H1 (cell line): Measurements from ENCODE around the gene MS4A8. TPM values are rescaled to one million over a fixed set of nuclear protein-coding genes. Genes with fewer than 3 reads are reported as not detected.

Experiments
- BCL11A ChIP-seq, 2 experiments: IDR thresholded peaks; one replicate each; pipeline ENCODE4 v1.6.1; 2011; ENCODE audit warnings: low read depth in 2 of 2, low read length in 2 of 2, mild to moderate bottlenecking in 2 of 2
- BRCA1 ChIP-seq: IDR thresholded peaks from 2 replicates; pipeline ENCODE4 v1.6.1; 2012; ENCODE audit warnings: low read depth, low read length, improper control_type of control experiment
- CHD1 ChIP-seq: IDR thresholded peaks from 2 replicates; pipeline ENCODE4 v1.6.1; 2012; ENCODE audit warnings: low read depth, low read length, improper control_type of control experiment
- CTBP2 ChIP-seq: IDR thresholded peaks from 2 replicates; pipeline ENCODE4 v1.7.0; 2011; ENCODE audit warnings: borderline replicate concordance, mild to moderate bottlenecking, moderate library complexity, mixed read lengths, low read length; ENCODE audit not compliant: insufficient read depth, insufficient read length
- CTCF ChIP-seq, 3 experiments: IDR thresholded peaks; 1 replicate in 2 of 3; 2 replicates in 1 of 3; pipeline versions ENCODE4 v1.5.1 to v1.6.1; 2011; ENCODE audit warnings: low read length in 3 of 3, mild to moderate bottlenecking in 3 of 3, inconsistent platforms in 2 of 3, low read depth in 1 of 3, moderate library complexity in 1 of 3; ENCODE audit not compliant: insufficient read depth in 1 of 3; ENCODE audit errors: control extremely low read depth in 1 of 3
- E2F6 ChIP-seq: IDR thresholded peaks from 2 replicates; pipeline ENCODE4 v1.6.1; 2012; ENCODE audit warnings: inconsistent platforms
- EP300 ChIP-seq, 2 experiments: IDR thresholded peaks; 1 replicate in 1 of 2; 2 replicates in 1 of 2; pipeline ENCODE4 v1.6.1; 2011 to 2012; ENCODE audit warnings: low read depth in 2 of 2, low read length in 2 of 2, mild to moderate bottlenecking in 2 of 2, borderline replicate concordance in 1 of 2, inconsistent platforms in 1 of 2, moderate library complexity in 1 of 2
- EZH2 ChIP-seq: fragments of 200-600 bp; sonication (generic); IDR thresholded peaks from 2 replicates; pipeline ENCODE4 v1.7.1; 2012; ENCODE audit warnings: low read depth, mild to moderate bottlenecking, moderate library complexity, low read length, inconsistent platforms; ENCODE audit not compliant: severe bottlenecking
- GTF2F1 ChIP-seq: IDR thresholded peaks from 2 replicates; pipeline ENCODE4 v1.6.1; 2012; ENCODE audit warnings: low read depth, low read length, improper control_type of control experiment, borderline replicate concordance
- JUND ChIP-seq: IDR thresholded peaks from 2 replicates; pipeline ENCODE4 v1.6.1; 2011; ENCODE audit warnings: mild to moderate bottlenecking, improper control_type of control experiment, low read length
- POU5F1 ChIP-seq: IDR thresholded peaks from 2 replicates; pipeline ENCODE4 v1.6.1; 2011; ENCODE audit warnings: low read depth, mild to moderate bottlenecking, low read length, moderate library complexity
- RAD21 ChIP-seq, 2 experiments: IDR thresholded peaks in 1 of 2; conservative IDR thresholded peaks in 1 of 2; 2 replicates each; pipeline ENCODE4 v1.6.1; 2011; ENCODE audit warnings: low read depth in 2 of 2, low read length in 2 of 2, improper control_type of control experiment in 1 of 2, inconsistent platforms in 1 of 2, mild to moderate bottlenecking in 1 of 2, moderate library complexity in 1 of 2
- SP1 ChIP-seq: IDR thresholded peaks from 2 replicates; pipeline ENCODE4 v1.6.1; 2011; ENCODE audit warnings: low read depth, low read length
- SP2 ChIP-seq: IDR thresholded peaks from 2 replicates; pipeline ENCODE4 v1.6.1; 2012; ENCODE audit warnings: mild to moderate bottlenecking, low read length, inconsistent platforms
- SRF ChIP-seq: IDR thresholded peaks from 2 replicates; pipeline ENCODE4 v1.6.1; 2011; ENCODE audit warnings: mild to moderate bottlenecking, low read depth, low read length, moderate library complexity
- polyA plus RNA-seq, 7 experiments: library from polyadenylated mRNA; depleted of rRNA in 3 of 7; stranded (reverse) in 5 of 7; unstranded in 2 of 7; fragments of >200 nt in 5 of 7; fragments of 200-250 nt in 2 of 7; gene quantifications; 1 replicate in 5 of 7; 2 replicates in 1 of 7; 4 replicates in 1 of 7; pipeline versions ENCODE4 v1.2.1 to v1.2.3, GENCODE V29; 2011 to 2013; ENCODE audit warnings: missing spikeins in 2 of 7, mixed read lengths in 2 of 7
- total RNA-seq: library from RNA; stranded (reverse); fragmentation: NEBNext Ultra II Directional; extraction: Animal tissue kit (Norgen Biotek cat#: 25700); gene quantifications from 2 replicates; pipeline ENCODE4 v1.2.1, GENCODE V29; 2021

Gene MS4A8
- total and polyA plus RNA-seq, 2 of the 8 experiments (the other 6 are each of a cell fraction or from before 2014, with no cell fraction given), result not detected

- TF ChIP-seq SRF (no peak), CTCF (IDR thresholded peaks at IDR 0.05; ENCODE audit: control extremely low read depth in 1 of 3, insufficient read depth in 1 of 3, low read depth in 1 of 3, low read length in 3 of 3) (peak; percentile 2 to 63 (median 63)), POU5F1 (no peak), E2F6 (no peak), BCL11A (IDR thresholded peaks at IDR 0.05; ENCODE audit: low read depth in 2 of 2, low read length in 2 of 2) (no peak), GTF2F1 (no peak), CHD1 (no peak), JUND (no peak), CTBP2 (no peak), EP300 (IDR thresholded peaks at IDR 0.05; ENCODE audit: borderline replicate concordance in 1 of 2, low read depth in 2 of 2, low read length in 2 of 2) (no peak), SP1 (0 out of 2 replicates have a peak, but pooled peaks have one; percentile 39), SP2 (no peak), RAD21 (IDR thresholded peaks at IDR 0.05 in 1 of 2, conservative IDR thresholded peaks at IDR 0.05 in 1 of 2; ENCODE audit: low read depth in 2 of 2, low read length in 2 of 2) (peak; percentile 53 to 57), EZH2 (no peak), BRCA1 (no peak)
Observed at GRCh38 chr11:60756307-60757032, 57.1 kb downstream of the MS4A8 start, which contains the start of gene MS4A15 (continued).
